Measurements from ENCODE around the gene SRF.

DNA sequence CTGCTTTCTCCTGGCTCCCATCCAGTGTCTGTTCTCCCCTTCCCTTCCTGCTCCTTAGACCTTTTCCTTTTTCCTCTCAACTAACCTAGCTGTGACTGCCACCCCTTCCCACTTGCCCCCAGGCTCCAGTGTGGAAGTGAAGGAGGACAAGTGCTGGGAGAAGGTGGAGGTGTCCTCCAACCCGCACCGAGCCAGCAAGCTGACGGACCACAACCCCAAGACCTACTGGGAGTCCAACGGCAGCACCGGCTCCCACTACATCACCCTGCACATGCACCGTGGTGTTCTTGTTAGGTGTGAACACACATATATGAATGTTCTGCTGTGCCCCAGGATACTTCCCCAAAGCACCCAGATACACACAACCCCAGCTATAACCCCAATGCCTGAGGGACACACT, 29.5 kb downstream of the SRF start:
- TF ChIP-seq, protein P1, sequence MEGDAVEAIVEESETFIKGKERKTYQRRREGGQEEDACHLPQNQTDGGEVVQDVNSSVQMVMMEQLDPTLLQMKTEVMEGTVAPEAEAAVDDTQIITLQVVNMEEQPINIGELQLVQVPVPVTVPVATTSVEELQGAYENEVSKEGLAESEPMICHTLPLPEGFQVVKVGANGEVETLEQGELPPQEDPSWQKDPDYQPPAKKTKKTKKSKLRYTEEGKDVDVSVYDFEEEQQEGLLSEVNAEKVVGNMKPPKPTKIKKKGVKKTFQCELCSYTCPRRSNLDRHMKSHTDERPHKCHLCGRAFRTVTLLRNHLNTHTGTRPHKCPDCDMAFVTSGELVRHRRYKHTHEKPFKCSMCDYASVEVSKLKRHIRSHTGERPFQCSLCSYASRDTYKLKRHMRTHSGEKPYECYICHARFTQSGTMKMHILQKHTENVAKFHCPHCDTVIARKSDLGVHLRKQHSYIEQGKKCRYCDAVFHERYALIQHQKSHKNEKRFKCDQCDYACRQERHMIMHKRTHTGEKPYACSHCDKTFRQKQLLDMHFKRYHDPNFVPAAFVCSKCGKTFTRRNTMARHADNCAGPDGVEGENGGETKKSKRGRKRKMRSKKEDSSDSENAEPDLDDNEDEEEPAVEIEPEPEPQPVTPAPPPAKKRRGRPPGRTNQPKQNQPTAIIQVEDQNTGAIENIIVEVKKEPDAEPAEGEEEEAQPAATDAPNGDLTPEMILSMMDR (conservative IDR thresholded peaks at IDR 0.05; ENCODE audit: low read length), result no peak
- no peak for TF ChIP-seq EZH2phosphoT487 (IDR thresholded peaks at IDR 0.05; ENCODE audit: borderline replicate concordance)
